HEK293 (cell line): ENCODE results near the gene PER1.
"Not testable (repeated sequence)": the region's sequence is repeated elsewhere in the genome, so short reads cannot be mapped to it uniquely, and the experiment has no call there.

Experiments
- CTCF ChIA-PET: fragments of 350-600 bp; formaldehyde crosslinking; extraction: SDS; loops from one replicate; lab custom pipeline; 2021; ENCODE audit warnings: antibody characterized with exemption; lab: Yijun Ruan, JAX
- POLR2A ChIA-PET: fragments of 300-600 bp; formaldehyde crosslinking; extraction: SDS; loops from one replicate; lab custom pipeline; 2020; ENCODE audit warnings: antibody characterized with exemption, inconsistent platforms; lab: Yijun Ruan, JAX
- H3K27ac ChIP-seq: fragments of 200-500 bp; sonication (Bioruptor generic); 2 replicates; pipeline ENCODE4 v1.5.1; 2014; ENCODE audit warnings: low read depth, low read length, control low read depth, inconsistent platforms; ENCODE audit errors: extremely low read depth
- H3K36me3 ChIP-seq, 2 experiments: fragments of 200-500 bp in 1 of 2; sonication (Bioruptor generic) in 1 of 2; 1 replicate in 1 of 2; 2 replicates in 1 of 2; pipeline ENCODE4 v1.5.1; 2014 to 2017; ENCODE audit warnings: inconsistent platforms in 2 of 2, low read length in 2 of 2; ENCODE audit not compliant: control insufficient read depth in 2 of 2, insufficient read depth in 1 of 2
- H3K4me1 ChIP-seq: fragments of 200-500 bp; sonication (Bioruptor generic); 2 replicates; pipeline ENCODE4 v1.5.1; 2014; ENCODE audit warnings: mild to moderate bottlenecking, low read length, inconsistent platforms; ENCODE audit not compliant: control insufficient read depth, insufficient read depth
- H3K4me3 ChIP-seq: 2 replicates; pipeline ENCODE4 v1.5.1; 2011; ENCODE audit warnings: low read depth, mild to moderate bottlenecking, control low read depth, low read length, moderate library complexity
- H3K9me3 ChIP-seq: fragments of 200-500 bp; sonication (Bioruptor generic); 2 replicates; pipeline ENCODE4 v1.5.1; 2014; ENCODE audit warnings: low read depth, low read length, inconsistent platforms; ENCODE audit not compliant: control insufficient read depth, insufficient read depth
- GLI4 ChIP-seq: fragments of 450-650 bp; formaldehyde crosslinking; IDR thresholded peaks from 2 replicates; pipeline ENCODE4 v1.5.1; 2016; ENCODE audit warnings: missing biosample characterization, missing genetic modification characterization
- HIC1 ChIP-seq: fragments of 450-650 bp; formaldehyde crosslinking; IDR thresholded peaks from 2 replicates; pipeline ENCODE4 v1.5.1; 2016; ENCODE audit warnings: missing biosample characterization, missing genetic modification characterization
- KLF9 ChIP-seq: fragments of 450-650 bp; formaldehyde crosslinking; IDR thresholded peaks from 2 replicates; pipeline ENCODE4 v1.5.1; 2016; ENCODE audit warnings: missing biosample characterization, missing genetic modification characterization, low read depth
- MYNN ChIP-seq: fragments of 450-650 bp; formaldehyde crosslinking; IDR thresholded peaks from 2 replicates; pipeline ENCODE4 v1.5.1; 2016; ENCODE audit warnings: missing biosample characterization, missing genetic modification characterization, borderline replicate concordance
- MZF1 ChIP-seq: fragments of 450-650 bp; formaldehyde crosslinking; IDR thresholded peaks from 2 replicates; pipeline ENCODE4 v1.5.1; 2017; ENCODE audit warnings: missing biosample characterization, missing genetic modification characterization, borderline replicate concordance
- OSR2 ChIP-seq: fragments of 450-650 bp; formaldehyde crosslinking; IDR thresholded peaks from 2 replicates; pipeline ENCODE4 v1.5.1; 2016; ENCODE audit warnings: missing biosample characterization, missing genetic modification characterization
- PRDM1 ChIP-seq: fragments of 450-650 bp; formaldehyde crosslinking; IDR thresholded peaks from 2 replicates; pipeline ENCODE4; 2016; ENCODE audit warnings: missing biosample characterization, missing genetic modification characterization
- ZBTB10 ChIP-seq: fragments of 450-650 bp; formaldehyde crosslinking; IDR thresholded peaks from 2 replicates; pipeline ENCODE4 v1.5.1; 2016; ENCODE audit warnings: missing biosample characterization, missing genetic modification characterization
- ZBTB7A ChIP-seq: fragments of 450-650 bp; formaldehyde crosslinking; IDR thresholded peaks from 2 replicates; pipeline ENCODE4 v1.5.1; 2016; ENCODE audit warnings: low read depth, missing biosample characterization, missing genetic modification characterization
- ZNF10 ChIP-seq: fragments of 450-650 bp; formaldehyde crosslinking; IDR thresholded peaks from 2 replicates; pipeline ENCODE4 v1.5.1; 2017; ENCODE audit warnings: missing biosample characterization, missing genetic modification characterization
- ZNF121 ChIP-seq: fragments of 450-650 bp; formaldehyde crosslinking; IDR thresholded peaks from 2 replicates; pipeline ENCODE4 v1.5.1; 2016; ENCODE audit warnings: missing biosample characterization, missing genetic modification characterization
- ZNF169 ChIP-seq: fragments of 450-650 bp; formaldehyde crosslinking; IDR thresholded peaks from 2 replicates; pipeline ENCODE4 v1.5.1; 2016; ENCODE audit warnings: missing biosample characterization, missing genetic modification characterization
- ZNF23 ChIP-seq: fragments of 450-650 bp; formaldehyde crosslinking; IDR thresholded peaks from 2 replicates; pipeline ENCODE4 v1.5.1; 2016; ENCODE audit warnings: missing biosample characterization, missing genetic modification characterization, borderline replicate concordance
- ZNF292 ChIP-seq: fragments of 450-650 bp; formaldehyde crosslinking; IDR thresholded peaks from 2 replicates; pipeline ENCODE4 v1.5.1; 2016; ENCODE audit warnings: low read depth, missing biosample characterization, missing genetic modification characterization, borderline replicate concordance
- ZNF354C ChIP-seq: fragments of 450-650 bp; formaldehyde crosslinking; IDR thresholded peaks from 2 replicates; pipeline ENCODE4 v1.5.1; 2016; ENCODE audit warnings: missing biosample characterization, missing genetic modification characterization, low read depth, borderline replicate concordance
- ZNF362 ChIP-seq: fragments of 450-650 bp; formaldehyde crosslinking; IDR thresholded peaks from 2 replicates; pipeline ENCODE4 v1.5.1; 2016; ENCODE audit warnings: missing biosample characterization, missing genetic modification characterization
- ZNF391 ChIP-seq: fragments of 450-650 bp; formaldehyde crosslinking; IDR thresholded peaks from 2 replicates; pipeline ENCODE4 v1.5.1; 2016; ENCODE audit warnings: low read depth, missing biosample characterization, missing genetic modification characterization, borderline replicate concordance
- ZNF837 ChIP-seq: fragments of 450-650 bp; formaldehyde crosslinking; IDR thresholded peaks from 2 replicates; pipeline ENCODE4 v1.5.1; 2016; ENCODE audit warnings: missing biosample characterization, missing genetic modification characterization

Gene PER1

DNA sequence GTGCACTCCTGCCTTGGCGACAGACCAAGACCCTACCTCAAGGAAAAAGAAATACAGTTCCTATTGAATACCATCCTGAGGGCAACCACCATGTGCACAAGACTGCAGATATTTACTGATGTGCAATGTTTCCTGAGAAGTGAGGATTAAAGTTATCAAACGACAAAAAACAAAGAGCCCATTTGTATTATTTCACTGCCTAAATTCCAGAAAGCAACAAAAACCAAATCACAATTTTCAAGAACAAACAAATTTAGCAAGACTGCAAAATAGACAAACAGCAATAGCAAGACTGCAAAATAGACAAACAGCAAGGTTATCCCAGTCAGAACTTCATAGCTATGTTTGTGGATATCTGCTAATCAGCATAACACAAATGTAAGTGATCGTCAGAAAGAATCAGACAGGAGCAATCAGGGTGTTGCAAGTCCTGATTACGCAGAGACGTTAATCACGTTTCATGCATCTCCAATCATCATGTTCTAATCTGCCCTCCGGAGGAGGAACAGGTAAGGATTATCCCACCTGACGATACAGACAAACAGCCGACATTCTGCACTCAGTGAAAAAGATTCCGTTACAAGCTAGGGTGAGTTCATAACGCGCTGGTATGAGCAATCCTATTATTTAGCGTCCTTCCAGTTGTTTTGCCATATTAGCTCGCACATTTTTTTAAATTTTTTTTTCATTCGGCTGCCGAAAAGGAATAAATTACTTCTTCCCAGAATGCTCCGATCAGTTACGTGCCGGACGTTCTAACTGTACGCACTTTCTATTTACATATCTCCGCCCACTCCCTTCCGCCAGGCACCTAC lies 21.1 kb upstream of the PER1 start (continued):
- TF ChIP-seq ZNF23 (no peak), ZNF121 (tag by site-specific recombination) (no peak), KLF9 (tag by site-specific recombination) (no peak), GLI4 (tag by site-specific recombination) (no peak), ZBTB10 (tag by site-specific recombination) (peak; percentile 39; the same call in 1 of the 2 replicates), PRDM1 (tag by site-specific recombination) (peak; percentile 68), MYNN (tag by site-specific recombination) (no peak), ZNF292 (no peak), ZBTB7A (tag by site-specific recombination) (peak; percentile 78; the same call in 1 of the 2 replicates), ZNF10 (peak; percentile 88), ZNF362 (tag by site-specific recombination) (peak; percentile 78; the same call in 1 of the 2 replicates), ZNF354C (tag by site-specific recombination) (no peak)

GRCh38 chr17:8170186-8170585 lies 18.0 kb upstream of the PER1 start:
- not testable (repeated sequence) for H3K4me3 ChIP-seq, H3K4me1 ChIP-seq, H3K9me3 ChIP-seq, H3K27ac ChIP-seq, H3K36me3 ChIP-seq
- ChIA-PET POLR2A (interaction anchor here (0.6 to 0.7 kb wide), 3 partner anchors 14 to 876 kb away, joined by 4 to 5 read pairs (median 4); no protein-coding TSS in a partner anchor), CTCF (interaction anchor here (0.7 to 1.5 kb wide), 2 partner anchors 12 to 826 kb away, joined by 4 to 5 read pairs; no protein-coding TSS in a partner anchor)
- 0 out of 2 replicates have a peak, but pooled peaks have one; percentile 4 for TF ChIP-seq OSR2 (tag by site-specific recombination)

DNA sequence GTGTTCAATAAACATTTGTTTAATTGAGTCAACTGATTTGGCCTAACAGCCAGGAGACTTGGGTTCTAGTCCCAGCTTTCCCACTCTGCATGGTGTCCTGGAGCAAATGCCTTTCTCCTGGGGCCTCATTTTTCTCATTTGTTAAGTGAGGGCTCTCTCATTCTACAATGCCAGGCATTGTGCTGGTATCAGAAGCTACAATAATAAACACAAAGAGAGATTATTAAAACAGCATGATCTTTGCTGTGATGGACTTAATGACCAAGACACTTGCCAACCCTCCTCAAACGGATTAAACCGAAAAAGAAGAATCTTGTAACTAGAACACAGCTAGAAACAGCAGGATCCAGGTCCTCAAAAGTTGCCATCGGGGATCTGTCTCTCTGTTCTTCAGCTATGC lies 15.3 kb upstream of the PER1 start:
- Histone ChIP-seq H3K4me3 (no peak overlapping the region), H3K9me3 (no peaks in the 10 kb centered on the region), H3K27ac (no peak overlapping the region), H3K4me1 (peaks cover 18% of the 10 kb centered on the region), H3K36me3 (no peaks in the 10 kb centered on the region; a peak in 1 of 3 replicates)
- POLR2A ChIA-PET = interaction anchor here (1.0 to 1.1 kb wide), 2 partner anchors 9 to 11 kb away, joined by 3 read pairs; no protein-coding TSS in a partner anchor
- CTCF ChIA-PET = interaction anchor here (0.6 to 1.3 kb wide), 5 partner anchors 9 to 180 kb away, joined by 3 to 5 read pairs (median 3); no protein-coding TSS in a partner anchor
- TF ChIP-seq ZNF391 (tag by site-specific recombination) (no peak), HIC1 (no peak), MZF1 (no peak), ZNF837 (no peak), ZNF169 (no peak)
